DOHH2 (cell line): Measurements from ENCODE around the gene SSC5D.

Source experiments
- H3F3A ChIP-seq: fragments of 200-600 bp; sonication (generic), shearing (Covaris generic); 2 replicates; pipeline ENCODE4 v1.6.0; 2016; ENCODE audit warnings: antibody characterized with exemption, mild to moderate bottlenecking; ENCODE audit not compliant: control insufficient read depth, insufficient read depth
- H3K27ac ChIP-seq: fragments of 200-600 bp; sonication (generic); 2 replicates; pipeline ENCODE4 v1.5.1; 2014; ENCODE audit warnings: low read depth, mild to moderate bottlenecking, low read length, moderate library complexity
- H3K27me3 ChIP-seq: fragments of 200-600 bp; sonication (generic); 2 replicates; pipeline ENCODE4 v1.6.1; 2014; ENCODE audit warnings: mild to moderate bottlenecking, low read length, mixed read lengths; ENCODE audit not compliant: control insufficient read depth
- H3K36me3 ChIP-seq: fragments of 200-600 bp; sonication (generic); 2 replicates; pipeline ENCODE4 v1.6.1; 2014; ENCODE audit warnings: mild to moderate bottlenecking, low read length, moderate library complexity, mixed read lengths; ENCODE audit not compliant: control insufficient read depth
- H3K4me1 ChIP-seq: fragments of 200-600 bp; sonication (generic); 2 replicates; pipeline ENCODE4 v1.6.1; 2014; ENCODE audit warnings: mild to moderate bottlenecking, low read length, mixed read lengths; ENCODE audit not compliant: control insufficient read depth
- H3K4me2 ChIP-seq: fragments of 200-600 bp; sonication (generic); 2 replicates; pipeline ENCODE4 v1.6.0; 2014; ENCODE audit warnings: mild to moderate bottlenecking, low read length, moderate library complexity
- H3K4me3 ChIP-seq: fragments of 200-600 bp; sonication (generic); 2 replicates; pipeline ENCODE4 v1.5.1; 2014; ENCODE audit warnings: mild to moderate bottlenecking, low read length, mixed read lengths
- H3K79me2 ChIP-seq: fragments of 200-600 bp; sonication (generic); 2 replicates; pipeline ENCODE4 v1.6.1; 2014; ENCODE audit warnings: mild to moderate bottlenecking, low read length, mixed read lengths; ENCODE audit not compliant: control insufficient read depth
- H3K9me2 ChIP-seq: fragments of 200-600 bp; sonication (generic); replicated peaks from 2 replicates; pipeline ENCODE4 v1.6.1; 2014; ENCODE audit warnings: mild to moderate bottlenecking, low read length, mixed read lengths; ENCODE audit not compliant: control insufficient read depth
- H3K9me3 ChIP-seq: fragments of 200-600 bp; sonication (generic); 2 replicates; pipeline ENCODE4 v1.6.1; 2014; ENCODE audit warnings: antibody characterized with exemption, low read length, mixed read lengths; ENCODE audit not compliant: control insufficient read depth, insufficient read depth
- H4K20me1 ChIP-seq: fragments of 200-600 bp; sonication (generic); 2 replicates; pipeline ENCODE4 v1.6.0; 2014; ENCODE audit warnings: low read depth, mild to moderate bottlenecking, antibody characterized with exemption, low read length, moderate library complexity; ENCODE audit not compliant: control insufficient read depth, insufficient read depth
- EZH2phosphoT487 ChIP-seq: fragments of 200-600 bp; sonication (generic); IDR thresholded peaks from 2 replicates; pipeline ENCODE4 v1.6.1; 2017; ENCODE audit warnings: borderline replicate concordance, mild to moderate bottlenecking, antibody characterized with exemption, low read length, moderate library complexity, mixed read lengths
- TF ChIP-seq, protein P1 (sequence below): fragments of 200-600 bp; sonication (generic); IDR thresholded peaks from one replicate; pipeline ENCODE4 v1.5.1; 2014; ENCODE audit warnings: antibody characterized with exemption, mild to moderate bottlenecking, low read depth, low read length; ENCODE audit not compliant: poor library complexity, severe bottlenecking

Gene SSC5D

DNA sequence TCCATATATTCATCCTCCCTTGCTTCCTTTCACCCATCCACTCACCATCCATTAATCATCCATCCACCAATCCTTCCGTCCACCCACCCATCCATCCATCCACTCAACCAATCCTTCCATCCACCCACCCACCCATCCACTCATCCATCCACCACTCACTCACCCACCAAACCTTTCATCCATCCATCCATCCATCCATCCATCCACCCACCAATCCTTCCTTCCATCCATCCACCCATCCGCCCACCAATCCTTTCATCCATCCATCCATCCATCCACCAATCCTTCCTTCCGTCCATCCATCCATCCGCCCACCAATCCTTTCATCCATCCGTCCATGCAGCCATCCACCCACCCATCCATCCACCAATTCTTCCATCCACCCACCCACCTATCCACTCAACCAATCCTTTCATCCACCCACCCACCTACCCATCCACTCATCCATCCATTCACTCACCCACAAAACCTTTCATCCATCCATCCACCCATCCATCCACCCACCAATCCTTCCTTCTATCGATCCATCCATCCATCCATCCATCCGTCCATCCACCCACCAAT, 54.1 kb downstream of the SSC5D start:
- no peaks in the 10 kb centered on the region for H4K20me1 ChIP-seq
- TF ChIP-seq, protein P1, sequence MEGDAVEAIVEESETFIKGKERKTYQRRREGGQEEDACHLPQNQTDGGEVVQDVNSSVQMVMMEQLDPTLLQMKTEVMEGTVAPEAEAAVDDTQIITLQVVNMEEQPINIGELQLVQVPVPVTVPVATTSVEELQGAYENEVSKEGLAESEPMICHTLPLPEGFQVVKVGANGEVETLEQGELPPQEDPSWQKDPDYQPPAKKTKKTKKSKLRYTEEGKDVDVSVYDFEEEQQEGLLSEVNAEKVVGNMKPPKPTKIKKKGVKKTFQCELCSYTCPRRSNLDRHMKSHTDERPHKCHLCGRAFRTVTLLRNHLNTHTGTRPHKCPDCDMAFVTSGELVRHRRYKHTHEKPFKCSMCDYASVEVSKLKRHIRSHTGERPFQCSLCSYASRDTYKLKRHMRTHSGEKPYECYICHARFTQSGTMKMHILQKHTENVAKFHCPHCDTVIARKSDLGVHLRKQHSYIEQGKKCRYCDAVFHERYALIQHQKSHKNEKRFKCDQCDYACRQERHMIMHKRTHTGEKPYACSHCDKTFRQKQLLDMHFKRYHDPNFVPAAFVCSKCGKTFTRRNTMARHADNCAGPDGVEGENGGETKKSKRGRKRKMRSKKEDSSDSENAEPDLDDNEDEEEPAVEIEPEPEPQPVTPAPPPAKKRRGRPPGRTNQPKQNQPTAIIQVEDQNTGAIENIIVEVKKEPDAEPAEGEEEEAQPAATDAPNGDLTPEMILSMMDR, result no peak
- TF ChIP-seq EZH2phosphoT487, result no peak
- no peaks in the 10 kb centered on the region for H3K9me2 ChIP-seq
- H3K27ac ChIP-seq, result no peak overlapping the region
- H3K36me3 ChIP-seq, result no peaks in the 10 kb centered on the region
- no peaks in the 10 kb centered on the region for H3K79me2 ChIP-seq
- no peak overlapping the region for H3K4me2 ChIP-seq
- H3K9me3 ChIP-seq, result no peaks in the 10 kb centered on the region
- H3K4me1 ChIP-seq, result no peaks in the 10 kb centered on the region
- no peaks in the 10 kb centered on the region for H3K27me3 ChIP-seq
- no peaks in the 10 kb centered on the region for H3F3A ChIP-seq
- H3K4me3 ChIP-seq, result no peak overlapping the region

DNA sequence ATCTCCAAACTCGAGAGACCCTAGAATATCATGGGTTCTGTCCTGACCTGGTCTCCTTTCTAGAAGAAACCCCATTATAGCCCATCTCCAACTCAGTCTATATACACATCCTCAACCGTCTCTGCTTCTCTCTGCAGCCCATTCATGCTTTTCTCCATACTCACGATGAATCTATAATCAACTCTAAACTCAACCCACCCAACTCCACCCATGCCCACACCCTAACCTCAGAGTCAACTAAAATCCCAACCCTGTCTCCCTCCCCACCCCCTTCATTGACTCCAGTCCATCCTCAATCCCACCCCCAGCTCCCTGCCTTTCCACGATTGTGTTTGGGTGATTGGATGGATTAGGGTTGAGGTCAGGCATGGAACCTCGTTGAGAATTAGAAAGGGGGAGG, 55.3 kb downstream of the SSC5D start:
- no peaks in the 10 kb centered on the region for H3K4me1 ChIP-seq
- no peaks in the 10 kb centered on the region for H4K20me1 ChIP-seq
- H3K4me2 ChIP-seq, result no peak overlapping the region
- no peaks in the 10 kb centered on the region for H3K36me3 ChIP-seq
- no peaks in the 10 kb centered on the region for H3K9me2 ChIP-seq
- no peaks in the 10 kb centered on the region for H3K79me2 ChIP-seq
- no peaks in the 10 kb centered on the region for H3K9me3 ChIP-seq
- no peaks in the 10 kb centered on the region for H3K27me3 ChIP-seq
- no peak overlapping the region for H3K27ac ChIP-seq
- no peak for TF ChIP-seq EZH2phosphoT487
- TF ChIP-seq, protein P1, result no peak
- H3K4me3 ChIP-seq, result no peak overlapping the region
- H3F3A ChIP-seq, result no peaks in the 10 kb centered on the region

DNA sequence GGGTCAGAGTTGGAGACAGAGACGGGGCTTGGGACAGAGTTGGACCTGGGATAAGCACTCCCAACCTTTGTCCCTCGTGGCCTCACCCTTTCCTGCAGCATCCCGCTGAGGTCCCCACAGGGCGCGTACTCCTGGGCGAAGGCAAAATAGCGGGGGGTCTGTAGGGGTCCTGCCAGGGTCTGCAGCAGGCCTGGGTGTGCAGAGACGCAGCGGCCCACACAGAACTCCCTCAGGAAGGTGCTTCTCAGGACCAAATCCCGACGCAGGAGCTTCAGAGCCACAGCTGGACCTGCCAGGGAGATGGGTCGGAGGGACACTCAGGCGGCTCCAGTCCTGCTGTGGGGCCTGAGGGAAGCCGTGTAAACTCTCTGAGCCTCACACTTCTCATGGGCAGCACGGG, 55.8 kb downstream of the SSC5D start:
- no peaks in the 10 kb centered on the region for H3K4me1 ChIP-seq
- no peaks in the 10 kb centered on the region for H3K79me2 ChIP-seq
- no peaks in the 10 kb centered on the region for H3K9me2 ChIP-seq
- no peaks in the 10 kb centered on the region for H3K27me3 ChIP-seq
- H3K4me3 ChIP-seq, result no peak overlapping the region
- TF ChIP-seq, protein P1, result no peak
- TF ChIP-seq EZH2phosphoT487, result no peak
- no peak overlapping the region for H3K27ac ChIP-seq
- no peak overlapping the region for H3K4me2 ChIP-seq
- H3K36me3 ChIP-seq, result no peaks in the 10 kb centered on the region
- H4K20me1 ChIP-seq, result no peaks in the 10 kb centered on the region
- H3K9me3 ChIP-seq, result no peaks in the 10 kb centered on the region
- no peaks in the 10 kb centered on the region for H3F3A ChIP-seq
